SK-N-SH (cell line): ENCODE results near the gene ATF3.

Experiments
- GABPA ChIP-seq: IDR thresholded peaks from 2 replicates; pipeline ENCODE4 v1.4.0; 2012; ENCODE audit warnings: low read depth, mild to moderate bottlenecking
- NFIC ChIP-seq: IDR thresholded peaks from 2 replicates; pipeline ENCODE4 v1.4.0; 2012; ENCODE audit warnings: borderline replicate concordance
- NRF1 ChIP-seq: IDR thresholded peaks from 2 replicates; pipeline ENCODE4 v1.6.1; 2012; ENCODE audit warnings: low read depth, mild to moderate bottlenecking, low read length
- POLR2AphosphoS5 ChIP-seq: IDR thresholded peaks from 2 replicates; pipeline ENCODE4 v1.6.1; 2012; ENCODE audit warnings: low read depth, low read length
- RAD21 ChIP-seq: IDR thresholded peaks from 2 replicates; pipeline ENCODE4 v1.6.1; 2012; ENCODE audit warnings: mild to moderate bottlenecking, low read length
- SMC3 ChIP-seq: IDR thresholded peaks from 2 replicates; pipeline ENCODE4 v1.6.1; 2012; ENCODE audit warnings: low read depth, low read length, improper control_type of control experiment
- YY1 ChIP-seq: IDR thresholded peaks from 2 replicates; pipeline ENCODE4 v1.4.0; 2012; ENCODE audit warnings: low read depth, mild to moderate bottlenecking
- TF ChIP-seq, protein P1 (sequence below): fragments of 200-600 bp; sonication (generic); IDR thresholded peaks from 2 replicates; pipeline ENCODE4 v1.6.1; 2017; ENCODE audit warnings: antibody characterized with exemption, mild to moderate bottlenecking, moderate library complexity
- TF ChIP-seq, protein P2 (sequence below): fragments of 150-350 bp; IDR thresholded peaks from 2 replicates; pipeline ENCODE4 v1.6.1; 2017; ENCODE audit warnings: antibody characterized with exemption, low read length, low read depth, borderline replicate concordance
- TF ChIP-seq, protein P3 (sequence below): IDR thresholded peaks from 2 replicates; pipeline ENCODE4 v1.6.1; 2012; ENCODE audit warnings: mild to moderate bottlenecking, low read depth, low read length, moderate library complexity

DNA sequence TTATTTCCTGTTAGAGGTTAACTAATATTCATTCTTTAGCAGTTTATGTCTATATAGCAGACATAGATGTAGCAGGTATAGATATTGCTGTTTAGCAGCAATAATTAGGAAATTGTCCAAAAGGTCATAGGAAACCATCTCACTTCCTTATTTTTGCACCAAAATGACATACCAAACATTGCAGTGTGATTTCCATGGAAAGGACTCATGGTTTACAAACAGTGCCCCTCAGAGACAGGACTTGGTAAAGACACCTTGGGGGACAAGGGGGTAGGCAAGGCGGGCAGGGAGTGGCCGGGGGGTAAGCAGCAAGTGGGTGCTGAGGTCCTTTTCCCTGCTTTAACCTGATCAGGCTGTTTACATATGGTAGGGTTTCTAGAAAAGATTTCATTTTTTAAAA is 60.5 kb downstream of the ATF3 start:
- TF ChIP-seq YY1 (no peak), NFIC (no peak), RAD21 (peak; percentile 70), GABPA (no peak), SMC3 (peak; percentile 42), NRF1 (no peak), POLR2AphosphoS5 (no peak)
- TF ChIP-seq, protein P1, sequence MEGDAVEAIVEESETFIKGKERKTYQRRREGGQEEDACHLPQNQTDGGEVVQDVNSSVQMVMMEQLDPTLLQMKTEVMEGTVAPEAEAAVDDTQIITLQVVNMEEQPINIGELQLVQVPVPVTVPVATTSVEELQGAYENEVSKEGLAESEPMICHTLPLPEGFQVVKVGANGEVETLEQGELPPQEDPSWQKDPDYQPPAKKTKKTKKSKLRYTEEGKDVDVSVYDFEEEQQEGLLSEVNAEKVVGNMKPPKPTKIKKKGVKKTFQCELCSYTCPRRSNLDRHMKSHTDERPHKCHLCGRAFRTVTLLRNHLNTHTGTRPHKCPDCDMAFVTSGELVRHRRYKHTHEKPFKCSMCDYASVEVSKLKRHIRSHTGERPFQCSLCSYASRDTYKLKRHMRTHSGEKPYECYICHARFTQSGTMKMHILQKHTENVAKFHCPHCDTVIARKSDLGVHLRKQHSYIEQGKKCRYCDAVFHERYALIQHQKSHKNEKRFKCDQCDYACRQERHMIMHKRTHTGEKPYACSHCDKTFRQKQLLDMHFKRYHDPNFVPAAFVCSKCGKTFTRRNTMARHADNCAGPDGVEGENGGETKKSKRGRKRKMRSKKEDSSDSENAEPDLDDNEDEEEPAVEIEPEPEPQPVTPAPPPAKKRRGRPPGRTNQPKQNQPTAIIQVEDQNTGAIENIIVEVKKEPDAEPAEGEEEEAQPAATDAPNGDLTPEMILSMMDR = peak; percentile 56
- TF ChIP-seq, protein P2, sequence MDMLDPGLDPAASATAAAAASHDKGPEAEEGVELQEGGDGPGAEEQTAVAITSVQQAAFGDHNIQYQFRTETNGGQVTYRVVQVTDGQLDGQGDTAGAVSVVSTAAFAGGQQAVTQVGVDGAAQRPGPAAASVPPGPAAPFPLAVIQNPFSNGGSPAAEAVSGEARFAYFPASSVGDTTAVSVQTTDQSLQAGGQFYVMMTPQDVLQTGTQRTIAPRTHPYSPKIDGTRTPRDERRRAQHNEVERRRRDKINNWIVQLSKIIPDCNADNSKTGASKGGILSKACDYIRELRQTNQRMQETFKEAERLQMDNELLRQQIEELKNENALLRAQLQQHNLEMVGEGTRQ = no peak
- TF ChIP-seq, protein P3, sequence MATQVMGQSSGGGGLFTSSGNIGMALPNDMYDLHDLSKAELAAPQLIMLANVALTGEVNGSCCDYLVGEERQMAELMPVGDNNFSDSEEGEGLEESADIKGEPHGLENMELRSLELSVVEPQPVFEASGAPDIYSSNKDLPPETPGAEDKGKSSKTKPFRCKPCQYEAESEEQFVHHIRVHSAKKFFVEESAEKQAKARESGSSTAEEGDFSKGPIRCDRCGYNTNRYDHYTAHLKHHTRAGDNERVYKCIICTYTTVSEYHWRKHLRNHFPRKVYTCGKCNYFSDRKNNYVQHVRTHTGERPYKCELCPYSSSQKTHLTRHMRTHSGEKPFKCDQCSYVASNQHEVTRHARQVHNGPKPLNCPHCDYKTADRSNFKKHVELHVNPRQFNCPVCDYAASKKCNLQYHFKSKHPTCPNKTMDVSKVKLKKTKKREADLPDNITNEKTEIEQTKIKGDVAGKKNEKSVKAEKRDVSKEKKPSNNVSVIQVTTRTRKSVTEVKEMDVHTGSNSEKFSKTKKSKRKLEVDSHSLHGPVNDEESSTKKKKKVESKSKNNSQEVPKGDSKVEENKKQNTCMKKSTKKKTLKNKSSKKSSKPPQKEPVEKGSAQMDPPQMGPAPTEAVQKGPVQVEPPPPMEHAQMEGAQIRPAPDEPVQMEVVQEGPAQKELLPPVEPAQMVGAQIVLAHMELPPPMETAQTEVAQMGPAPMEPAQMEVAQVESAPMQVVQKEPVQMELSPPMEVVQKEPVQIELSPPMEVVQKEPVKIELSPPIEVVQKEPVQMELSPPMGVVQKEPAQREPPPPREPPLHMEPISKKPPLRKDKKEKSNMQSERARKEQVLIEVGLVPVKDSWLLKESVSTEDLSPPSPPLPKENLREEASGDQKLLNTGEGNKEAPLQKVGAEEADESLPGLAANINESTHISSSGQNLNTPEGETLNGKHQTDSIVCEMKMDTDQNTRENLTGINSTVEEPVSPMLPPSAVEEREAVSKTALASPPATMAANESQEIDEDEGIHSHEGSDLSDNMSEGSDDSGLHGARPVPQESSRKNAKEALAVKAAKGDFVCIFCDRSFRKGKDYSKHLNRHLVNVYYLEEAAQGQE = no peak
